Breast epithelium (tissue), 3 donors: ENCODE data around the gene LAMA3.

Source experiments
- POLR2A ChIP-seq: fragments of 450-650 bp; IDR thresholded peaks from one replicate; pipeline ENCODE4 v1.6.1; 2016; ENCODE audit warnings: antibody characterized with exemption, mild to moderate bottlenecking, moderate library complexity
- TF ChIP-seq, protein P1 (sequence below), 3 donors: fragments of 450-650 bp; IDR thresholded peaks; one replicate each; pipeline ENCODE4 v1.5.1; 2016 to 2017; ENCODE audit warnings: antibody characterized with exemption in 3 of 3, mild to moderate bottlenecking in 3 of 3, moderate library complexity in 3 of 3

DNA sequence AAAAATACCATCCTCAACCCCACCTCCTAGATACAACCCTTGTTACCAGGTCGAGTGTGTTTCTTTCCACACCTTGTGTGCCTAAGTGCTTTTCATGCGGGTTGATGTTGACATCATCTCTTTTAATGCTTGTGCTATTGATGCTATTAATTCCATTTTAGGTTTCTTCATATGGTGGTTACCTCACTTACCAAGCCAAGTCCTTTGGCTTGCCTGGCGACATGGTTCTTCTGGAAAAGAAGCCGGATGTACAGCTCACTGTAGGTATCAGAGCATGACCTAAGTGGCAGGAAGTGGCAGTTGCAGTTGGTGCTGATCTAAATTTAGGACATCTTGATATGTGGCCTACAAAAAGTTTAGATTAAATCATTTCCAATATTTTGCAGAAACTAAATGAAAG, 175.4 kb downstream of the LAMA3 start:
- no peak for TF ChIP-seq POLR2A
- TF ChIP-seq, protein P1, sequence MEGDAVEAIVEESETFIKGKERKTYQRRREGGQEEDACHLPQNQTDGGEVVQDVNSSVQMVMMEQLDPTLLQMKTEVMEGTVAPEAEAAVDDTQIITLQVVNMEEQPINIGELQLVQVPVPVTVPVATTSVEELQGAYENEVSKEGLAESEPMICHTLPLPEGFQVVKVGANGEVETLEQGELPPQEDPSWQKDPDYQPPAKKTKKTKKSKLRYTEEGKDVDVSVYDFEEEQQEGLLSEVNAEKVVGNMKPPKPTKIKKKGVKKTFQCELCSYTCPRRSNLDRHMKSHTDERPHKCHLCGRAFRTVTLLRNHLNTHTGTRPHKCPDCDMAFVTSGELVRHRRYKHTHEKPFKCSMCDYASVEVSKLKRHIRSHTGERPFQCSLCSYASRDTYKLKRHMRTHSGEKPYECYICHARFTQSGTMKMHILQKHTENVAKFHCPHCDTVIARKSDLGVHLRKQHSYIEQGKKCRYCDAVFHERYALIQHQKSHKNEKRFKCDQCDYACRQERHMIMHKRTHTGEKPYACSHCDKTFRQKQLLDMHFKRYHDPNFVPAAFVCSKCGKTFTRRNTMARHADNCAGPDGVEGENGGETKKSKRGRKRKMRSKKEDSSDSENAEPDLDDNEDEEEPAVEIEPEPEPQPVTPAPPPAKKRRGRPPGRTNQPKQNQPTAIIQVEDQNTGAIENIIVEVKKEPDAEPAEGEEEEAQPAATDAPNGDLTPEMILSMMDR (IDR thresholded peaks at IDR 0.05) = no peak
